Suppressor macrophage (primary cell): Measurements from ENCODE around the gene FFAR3.
"Not testable (repeated sequence)": the region's sequence is repeated elsewhere in the genome, so short reads cannot be mapped to it uniquely, and the experiment has no call there.

Experiments used
- DNase-seq, 4 experiments: peaks; one replicate each; pipeline ENCODE4 v3.0.0-alpha.2; 2020 to 2022

The FFAR3 gene

DNA sequence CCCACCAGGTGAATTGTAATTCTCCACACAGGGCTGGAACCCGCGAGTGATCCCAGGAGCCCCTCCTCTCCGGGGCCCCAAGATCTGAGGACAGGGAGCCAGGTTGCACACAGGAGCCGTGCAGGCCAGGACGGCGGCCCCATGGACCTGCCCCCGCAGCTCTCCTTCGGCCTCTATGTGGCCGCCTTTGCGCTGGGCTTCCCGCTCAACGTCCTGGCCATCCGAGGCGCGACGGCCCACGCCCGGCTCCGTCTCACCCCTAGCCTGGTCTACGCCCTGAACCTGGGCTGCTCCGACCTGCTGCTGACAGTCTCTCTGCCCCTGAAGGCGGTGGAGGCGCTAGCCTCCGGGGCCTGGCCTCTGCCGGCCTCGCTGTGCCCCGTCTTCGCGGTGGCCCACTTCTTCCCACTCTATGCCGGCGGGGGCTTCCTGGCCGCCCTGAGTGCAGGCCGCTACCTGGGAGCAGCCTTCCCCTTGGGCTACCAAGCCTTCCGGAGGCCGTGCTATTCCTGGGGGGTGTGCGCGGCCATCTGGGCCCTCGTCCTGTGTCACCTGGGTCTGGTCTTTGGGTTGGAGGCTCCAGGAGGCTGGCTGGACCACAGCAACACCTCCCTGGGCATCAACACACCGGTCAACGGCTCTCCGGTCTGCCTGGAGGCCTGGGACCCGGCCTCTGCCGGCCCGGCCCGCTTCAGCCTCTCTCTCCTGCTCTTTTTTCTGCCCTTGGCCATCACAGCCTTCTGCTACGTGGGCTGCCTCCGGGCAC lies 6.7 kb upstream of the FFAR3 start:
- DNase-seq = no peak

DNA sequence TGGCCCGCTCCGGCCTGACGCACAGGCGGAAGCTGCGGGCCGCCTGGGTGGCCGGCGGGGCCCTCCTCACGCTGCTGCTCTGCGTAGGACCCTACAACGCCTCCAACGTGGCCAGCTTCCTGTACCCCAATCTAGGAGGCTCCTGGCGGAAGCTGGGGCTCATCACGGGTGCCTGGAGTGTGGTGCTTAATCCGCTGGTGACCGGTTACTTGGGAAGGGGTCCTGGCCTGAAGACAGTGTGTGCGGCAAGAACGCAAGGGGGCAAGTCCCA lies 6.1 kb upstream of the FFAR3 start:
- no peak for DNase-seq

DNA sequence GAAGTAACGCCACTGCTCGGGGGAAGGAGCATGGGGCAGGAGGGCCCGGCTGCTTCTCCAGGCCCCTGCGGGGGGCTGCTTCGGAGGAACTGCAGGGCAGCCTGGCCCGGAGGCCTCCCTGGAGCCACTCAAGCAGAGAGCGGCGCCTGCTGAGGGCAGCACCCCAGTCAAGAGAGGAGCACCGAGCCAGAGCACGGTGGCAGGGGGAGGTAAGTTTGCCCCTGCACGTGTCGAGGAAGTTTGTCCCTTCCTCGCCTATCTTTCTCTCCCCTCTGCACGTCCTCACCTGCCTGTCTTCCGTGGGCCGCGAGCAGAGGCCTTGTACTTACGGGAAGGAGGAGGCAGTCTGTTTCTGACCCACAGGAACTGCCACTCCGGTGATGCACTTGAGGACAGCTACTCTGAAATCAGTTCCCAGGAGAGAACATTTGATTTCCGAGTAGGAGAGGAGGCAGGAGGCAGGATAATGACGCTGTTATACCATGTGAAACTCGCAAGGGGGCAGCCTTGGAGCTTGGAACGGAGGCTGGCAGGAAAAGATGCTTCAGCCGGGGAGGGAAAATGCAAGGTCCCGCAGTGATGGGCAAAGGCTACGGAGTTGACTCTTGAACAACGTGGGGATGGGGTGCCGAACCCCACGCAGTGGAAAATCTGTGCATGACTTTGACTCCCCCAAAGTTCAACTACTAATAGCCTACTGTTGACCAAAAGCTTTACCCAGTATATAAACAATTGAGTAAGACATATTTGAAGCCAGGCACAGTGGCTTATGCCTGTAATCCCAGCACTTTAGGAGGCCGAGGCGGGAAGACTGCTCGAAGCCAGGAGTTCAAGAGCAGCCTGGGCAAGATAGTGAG lies 5.6 kb upstream of the FFAR3 start:
- DNase-seq = peak; percentile 83 to 93 (median 90)

DNA sequence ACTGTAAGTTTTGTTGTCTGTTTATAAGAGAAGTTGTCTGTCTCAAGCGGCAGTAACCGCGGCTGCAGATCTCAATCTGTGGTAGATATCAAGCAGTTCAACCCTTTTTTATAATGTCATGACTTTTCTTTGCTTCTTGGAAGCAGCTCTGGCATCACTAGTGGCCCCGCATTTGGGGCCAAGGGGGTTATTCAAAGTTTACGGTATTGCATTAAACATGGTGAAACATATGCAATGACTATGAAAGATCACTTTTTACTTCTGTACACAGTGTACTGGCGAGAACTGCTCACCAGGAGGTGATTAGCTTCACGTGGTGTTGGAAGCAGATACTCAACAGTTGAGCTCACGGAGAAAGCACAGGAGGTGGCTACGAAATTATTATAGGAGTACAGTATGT lies 4.6 kb upstream of the FFAR3 start:
- peak in 2 of 4 experiments; percentile 17 for DNase-seq

DNA sequence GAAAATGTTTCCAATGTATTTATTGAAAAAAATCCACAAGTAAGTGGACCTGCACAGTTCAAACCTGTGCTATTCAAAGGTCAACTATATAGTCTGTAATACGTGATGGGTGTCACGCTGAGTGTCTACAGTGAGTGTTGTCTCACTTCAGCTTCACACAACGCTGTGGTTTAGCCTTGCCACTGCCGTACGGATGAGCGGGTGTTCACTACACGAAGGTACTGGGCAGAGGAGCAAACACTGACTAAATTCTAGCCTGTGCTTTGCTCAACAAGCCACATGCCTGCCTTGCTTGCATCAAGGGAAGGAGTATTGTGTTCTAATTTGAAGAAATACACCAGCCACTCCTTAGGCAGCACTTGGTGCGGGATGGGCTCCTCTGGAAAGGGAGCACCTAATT lies 3.4 kb upstream of the FFAR3 start:
- DNase-seq = no peak

DNA sequence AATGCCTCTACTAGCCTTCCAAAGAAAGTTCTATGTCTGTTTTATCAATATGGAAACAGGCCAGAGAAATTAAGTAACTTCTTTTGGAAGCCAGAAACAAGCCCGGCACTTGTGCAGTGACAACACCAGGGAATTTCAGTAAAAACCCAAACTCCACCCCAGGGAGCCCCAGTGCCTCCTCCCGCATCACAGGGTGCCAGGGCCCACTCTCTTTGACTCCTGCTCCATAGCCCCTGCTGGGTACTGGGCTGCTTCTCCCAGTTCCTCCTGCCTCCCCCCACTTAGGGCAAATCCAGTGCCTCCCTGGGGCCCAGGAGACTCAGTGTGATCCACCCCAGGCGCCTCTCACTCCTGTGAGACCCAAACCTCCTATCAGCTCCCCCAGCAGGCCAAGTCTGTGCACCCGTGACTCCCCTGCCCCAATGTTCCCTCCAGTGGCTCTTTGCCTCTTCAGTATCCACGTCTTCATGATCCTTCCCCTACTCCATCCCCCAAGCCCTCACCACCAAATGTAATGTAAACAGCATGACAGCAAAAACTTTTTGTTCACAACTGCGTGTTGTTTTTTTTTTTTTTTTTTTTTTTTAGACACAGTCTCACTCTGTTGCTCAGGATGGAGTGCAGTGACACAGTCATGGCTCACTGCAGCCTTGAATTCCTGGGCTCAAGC lies 2.3 kb upstream of the FFAR3 start:
- DNase-seq = no peak

DNA sequence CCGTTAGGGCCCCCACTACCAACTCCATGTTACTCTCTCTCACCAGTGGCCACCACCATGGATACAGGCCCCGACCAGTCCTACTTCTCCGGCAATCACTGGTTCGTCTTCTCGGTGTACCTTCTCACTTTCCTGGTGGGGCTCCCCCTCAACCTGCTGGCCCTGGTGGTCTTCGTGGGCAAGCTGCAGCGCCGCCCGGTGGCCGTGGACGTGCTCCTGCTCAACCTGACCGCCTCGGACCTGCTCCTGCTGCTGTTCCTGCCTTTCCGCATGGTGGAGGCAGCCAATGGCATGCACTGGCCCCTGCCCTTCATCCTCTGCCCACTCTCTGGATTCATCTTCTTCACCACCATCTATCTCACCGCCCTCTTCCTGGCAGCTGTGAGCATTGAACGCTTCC lies 574 bp downstream of the FFAR3 start:
- not testable (repeated sequence) for DNase-seq

DNA sequence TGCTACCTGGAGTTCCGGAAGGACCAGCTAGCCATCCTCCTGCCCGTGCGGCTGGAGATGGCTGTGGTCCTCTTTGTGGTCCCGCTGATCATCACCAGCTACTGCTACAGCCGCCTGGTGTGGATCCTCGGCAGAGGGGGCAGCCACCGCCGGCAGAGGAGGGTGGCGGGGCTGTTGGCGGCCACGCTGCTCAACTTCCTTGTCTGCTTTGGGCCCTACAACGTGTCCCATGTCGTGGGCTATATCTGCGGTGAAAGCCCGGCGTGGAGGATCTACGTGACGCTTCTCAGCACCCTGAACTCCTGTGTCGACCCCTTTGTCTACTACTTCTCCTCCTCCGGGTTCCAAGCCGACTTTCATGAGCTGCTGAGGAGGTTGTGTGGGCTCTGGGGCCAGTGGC lies 1.1 kb downstream of the FFAR3 start:
- DNase-seq = not testable (repeated sequence)

DNA sequence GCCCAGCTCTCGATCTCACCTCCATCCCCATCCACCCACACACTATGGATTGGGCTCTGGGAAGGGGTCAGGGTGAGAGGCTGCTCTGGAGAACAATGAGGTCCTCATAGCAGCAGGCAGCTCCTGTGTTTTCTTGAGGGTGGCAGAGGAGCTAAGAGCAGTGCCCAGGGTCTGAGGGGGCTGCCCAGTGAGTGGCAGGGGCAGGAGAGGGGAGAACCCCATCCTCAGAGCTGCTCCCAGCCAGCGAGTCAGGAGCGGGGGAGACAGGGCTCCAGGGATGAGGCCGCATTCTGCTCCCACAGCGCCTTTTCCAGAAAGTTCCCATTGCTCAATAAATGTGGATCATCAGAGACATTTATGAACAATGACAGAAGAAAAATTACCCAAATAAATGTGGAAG lies 1.8 kb downstream of the FFAR3 start:
- not testable (repeated sequence) for DNase-seq

DNA sequence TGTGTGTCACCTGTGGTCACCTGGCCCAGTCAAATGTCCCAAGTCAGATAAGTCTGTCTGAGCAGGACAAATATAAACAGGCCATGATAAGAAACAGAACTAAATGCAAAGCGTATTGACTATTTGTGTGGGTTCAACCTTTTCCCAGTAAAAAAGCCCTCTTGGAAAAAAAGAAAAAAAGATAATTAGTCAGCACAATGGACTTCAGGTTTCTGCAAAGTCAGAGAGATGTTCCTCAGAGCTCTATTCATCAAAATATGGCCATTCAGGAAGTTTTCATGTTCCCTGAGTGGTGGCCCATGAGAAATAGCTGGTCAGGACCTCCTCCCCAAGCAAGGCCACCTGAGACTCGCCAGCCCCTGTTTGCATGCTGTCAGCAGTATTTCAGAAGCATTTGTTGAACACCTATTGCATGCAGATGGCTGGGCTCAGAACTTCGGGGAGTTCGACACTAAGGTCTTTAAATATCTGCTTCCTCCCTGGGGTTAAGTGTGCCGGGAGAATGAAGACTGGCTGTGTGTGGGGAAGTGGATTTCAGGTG lies 2.7 kb downstream of the FFAR3 start:
- no peak for DNase-seq

DNA sequence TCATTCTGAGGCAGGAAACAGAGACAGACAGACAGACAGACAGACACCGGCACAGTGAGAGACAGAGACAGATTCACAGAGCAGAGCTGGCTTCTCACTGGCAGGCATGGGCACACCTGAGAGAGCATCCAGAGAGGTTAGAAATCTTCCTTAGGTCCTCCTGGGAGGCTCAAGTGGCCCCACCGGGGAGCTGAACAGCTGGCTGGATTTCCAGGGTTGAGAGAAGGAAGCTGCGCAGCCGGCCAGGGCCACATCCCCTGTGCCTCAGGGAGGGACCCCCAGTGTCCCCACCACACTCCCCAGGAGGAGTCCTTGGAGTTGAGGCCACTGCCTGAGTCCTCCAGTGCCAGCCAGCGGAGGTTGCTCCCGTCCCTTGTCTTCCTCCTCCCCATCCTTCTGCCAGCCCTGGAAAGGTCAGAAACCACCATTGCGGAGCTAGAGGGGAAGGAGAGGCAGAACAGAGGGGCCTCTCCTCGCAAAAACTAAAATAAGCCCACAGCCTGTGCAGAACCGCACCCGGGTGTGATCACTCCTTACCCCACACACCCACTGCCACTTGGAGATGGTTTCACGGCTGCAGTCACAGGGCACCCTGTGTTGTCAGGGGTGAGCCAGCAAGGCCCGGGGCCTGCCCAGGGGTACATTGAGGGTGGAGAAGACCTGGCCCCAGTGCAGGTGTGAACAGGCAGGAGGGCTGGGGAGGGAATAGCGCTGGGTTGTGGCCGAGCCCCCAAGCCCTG lies 4.2 kb downstream of the FFAR3 start:
- no peak for DNase-seq

DNA sequence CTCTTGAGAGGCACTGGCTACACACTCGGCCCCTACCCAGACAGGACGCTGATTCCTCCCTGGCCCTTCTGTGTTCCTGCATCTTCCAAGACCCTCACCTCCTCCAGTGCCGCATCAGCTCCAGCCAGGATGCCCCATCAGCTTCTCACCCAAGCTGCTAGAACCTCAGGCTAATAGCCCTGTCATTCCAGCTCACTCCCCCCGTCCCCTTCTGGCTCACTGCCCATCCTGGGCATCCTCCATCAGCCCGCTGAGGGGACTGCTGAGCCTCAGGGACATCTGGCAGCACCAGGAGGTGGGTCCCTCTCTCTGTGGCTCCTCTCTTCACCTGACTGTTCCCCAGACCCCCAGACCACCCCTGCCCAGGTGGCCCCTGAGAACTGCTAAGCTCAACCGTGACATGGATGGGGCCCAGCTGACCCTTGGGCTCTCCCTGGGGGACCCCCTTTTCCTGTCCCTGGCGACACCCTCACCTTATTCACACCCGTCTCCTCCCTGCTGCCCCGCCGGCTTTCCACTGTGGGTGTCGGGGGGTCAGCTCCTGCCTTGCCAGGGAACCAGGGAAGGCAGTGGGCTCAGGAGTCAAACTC lies 4.8 kb downstream of the FFAR3 start:
- DNase-seq = no peak

DNA sequence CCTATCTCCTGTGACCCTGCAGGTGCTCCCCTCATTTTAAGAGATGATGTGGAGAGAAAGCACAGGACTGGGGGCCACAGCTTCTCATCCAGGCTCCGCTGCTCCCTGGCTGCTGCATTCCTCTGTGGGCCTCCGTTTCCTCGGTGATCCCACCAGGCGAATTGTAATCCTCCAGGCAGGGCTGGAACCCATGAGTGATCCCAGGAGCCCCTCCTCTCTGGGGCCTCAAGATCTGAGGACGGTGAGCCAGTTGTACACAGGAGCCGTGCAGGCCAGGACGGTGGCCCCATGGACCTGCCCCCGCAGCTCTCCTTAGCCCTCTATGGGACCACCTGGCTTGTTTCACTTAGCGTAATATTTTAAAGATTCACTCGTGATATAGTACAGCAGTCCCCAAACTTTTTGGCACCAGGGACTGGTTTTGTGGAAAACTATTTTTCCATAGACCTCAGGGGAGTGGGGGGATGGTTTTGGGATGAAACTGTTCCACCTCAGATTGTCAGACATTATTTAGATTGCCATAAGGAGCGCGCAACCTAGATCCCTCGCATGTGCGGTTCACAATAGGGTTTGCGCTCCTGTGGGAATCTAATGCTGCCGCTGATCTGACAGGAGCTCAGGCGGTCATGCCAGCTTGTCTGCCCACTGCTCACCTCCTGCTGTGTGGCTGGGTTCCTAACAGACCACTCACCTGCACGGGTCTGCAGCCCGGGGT lies 5.6 kb downstream of the FFAR3 start:
- DNase-seq = no peak

DNA sequence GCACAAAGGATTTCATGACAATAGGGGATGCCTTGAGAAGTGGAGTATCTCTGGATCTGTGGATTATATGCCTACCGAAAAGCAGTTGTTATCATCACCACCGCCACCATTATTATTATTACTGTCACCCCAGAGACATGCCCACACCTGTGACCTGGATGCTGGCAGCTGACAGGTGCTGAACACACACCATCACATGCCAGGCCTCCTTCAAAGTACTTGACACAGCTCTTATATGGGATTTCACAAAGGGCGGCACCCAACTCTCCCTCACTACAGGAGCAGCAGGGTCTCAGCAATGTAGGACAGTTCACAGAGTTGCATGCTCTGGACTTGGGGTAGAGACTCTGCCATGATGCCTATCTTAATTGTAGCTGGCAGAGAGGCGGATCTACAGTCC lies 7.0 kb downstream of the FFAR3 start:
- no peak for DNase-seq

DNA sequence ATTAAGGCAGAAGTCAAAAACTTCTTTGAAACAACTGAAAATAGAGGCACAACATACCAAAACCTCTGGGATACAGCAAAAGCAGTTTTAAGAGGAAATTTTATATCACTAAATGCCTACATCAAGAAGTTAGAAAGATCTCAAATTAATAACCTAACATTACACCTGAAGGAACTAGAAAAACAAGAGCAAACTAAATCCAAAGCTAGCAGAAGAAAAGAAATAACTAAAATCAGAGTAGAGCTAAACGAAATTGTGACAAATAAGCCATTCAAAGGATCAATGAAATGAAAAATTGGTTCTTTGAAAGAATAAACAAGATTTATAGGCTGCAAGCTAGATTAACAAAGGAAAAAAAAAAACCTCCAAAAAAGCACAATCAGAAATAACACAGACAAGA lies 10.1 kb downstream of the FFAR3 start:
- DNase-seq = no peak

DNA sequence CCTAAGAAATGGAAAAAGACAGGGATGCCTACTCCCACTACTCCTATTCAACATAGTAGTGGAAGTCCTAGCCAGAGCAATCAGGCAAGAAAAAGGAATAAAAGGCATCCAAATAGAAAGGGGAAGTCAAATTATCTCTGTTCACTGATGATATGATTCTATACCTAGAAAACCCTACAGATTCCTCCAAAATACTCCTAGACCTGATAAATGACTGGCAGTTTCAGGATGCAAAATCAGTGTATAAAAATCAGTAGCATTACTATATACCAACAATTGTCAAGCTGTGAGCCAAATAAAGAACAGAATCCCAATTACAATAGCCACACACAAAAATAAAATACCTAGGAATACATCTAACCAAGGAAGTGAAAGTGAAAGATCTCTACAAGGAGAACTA lies 11.3 kb downstream of the FFAR3 start:
- DNase-seq = no peak

DNA sequence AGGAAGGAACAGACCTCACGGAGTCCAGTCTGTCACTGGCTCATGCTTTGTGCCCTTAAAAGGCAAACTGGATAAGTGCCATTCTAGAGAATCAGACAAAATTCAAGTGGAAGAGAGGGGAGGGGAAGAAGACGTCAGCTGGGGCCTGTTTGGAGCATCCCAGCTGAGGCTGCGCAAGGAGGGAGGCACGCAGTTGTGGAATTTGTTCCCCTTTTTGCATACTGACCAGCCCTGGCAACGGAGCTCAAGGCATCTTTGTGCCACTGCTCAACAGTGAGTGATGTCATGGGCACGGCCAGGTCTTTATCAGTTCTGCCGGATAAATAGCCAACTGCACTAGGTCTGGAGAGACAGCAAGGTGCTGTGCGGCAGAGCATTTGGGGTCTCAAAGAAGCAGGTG lies 12.5 kb downstream of the FFAR3 start, which contains the start of gene GPR42:
Gene GPR42, plus strand, starts transcription at position 347 of the 400 bp plus-strand sequence. CDS start 292 bp downstream, outside the sequence.
- DNase-seq = no peak

DNA sequence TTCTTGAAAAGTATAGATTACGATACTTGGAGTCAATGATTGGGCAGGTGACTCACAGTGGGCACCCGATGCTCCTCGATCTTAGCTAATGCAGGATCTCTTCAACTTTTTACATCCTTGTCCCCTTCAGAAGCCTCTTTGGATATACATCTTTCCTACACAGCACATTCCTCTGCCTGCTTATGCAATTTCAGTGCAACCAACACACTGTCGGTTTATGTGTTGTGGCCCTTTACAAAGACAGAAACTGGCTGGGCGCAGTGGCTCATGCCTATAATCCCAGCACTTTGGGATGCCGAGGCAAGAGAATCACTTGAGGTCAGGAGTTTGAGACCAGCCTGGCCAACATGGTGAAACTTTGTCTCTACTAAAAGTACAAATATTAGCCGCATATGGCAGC lies 15.2 kb downstream of the FFAR3 start:
- DNase-seq = no peak

DNA sequence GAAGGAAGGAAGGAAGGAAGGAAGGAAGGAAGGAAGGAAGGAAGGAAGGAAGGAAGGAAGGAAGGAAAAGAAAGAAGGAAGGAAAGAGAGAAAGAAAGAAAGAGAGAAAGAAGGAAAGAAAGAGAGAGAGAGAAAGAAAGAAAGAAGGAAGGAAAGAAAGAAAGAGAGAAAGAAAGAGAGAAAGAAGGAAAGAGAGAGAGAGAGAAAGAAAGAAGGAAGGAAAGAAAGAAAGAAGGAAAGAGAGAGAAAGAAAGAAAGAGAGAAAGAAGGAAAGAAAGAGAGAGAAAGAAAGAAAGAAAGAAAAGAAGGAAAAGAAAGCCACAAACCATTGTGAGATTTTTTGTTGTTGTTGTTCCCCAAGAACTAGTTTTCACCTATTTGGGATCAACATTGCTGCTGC lies 15.8 kb downstream of the FFAR3 start:
- not testable (repeated sequence) for DNase-seq

DNA sequence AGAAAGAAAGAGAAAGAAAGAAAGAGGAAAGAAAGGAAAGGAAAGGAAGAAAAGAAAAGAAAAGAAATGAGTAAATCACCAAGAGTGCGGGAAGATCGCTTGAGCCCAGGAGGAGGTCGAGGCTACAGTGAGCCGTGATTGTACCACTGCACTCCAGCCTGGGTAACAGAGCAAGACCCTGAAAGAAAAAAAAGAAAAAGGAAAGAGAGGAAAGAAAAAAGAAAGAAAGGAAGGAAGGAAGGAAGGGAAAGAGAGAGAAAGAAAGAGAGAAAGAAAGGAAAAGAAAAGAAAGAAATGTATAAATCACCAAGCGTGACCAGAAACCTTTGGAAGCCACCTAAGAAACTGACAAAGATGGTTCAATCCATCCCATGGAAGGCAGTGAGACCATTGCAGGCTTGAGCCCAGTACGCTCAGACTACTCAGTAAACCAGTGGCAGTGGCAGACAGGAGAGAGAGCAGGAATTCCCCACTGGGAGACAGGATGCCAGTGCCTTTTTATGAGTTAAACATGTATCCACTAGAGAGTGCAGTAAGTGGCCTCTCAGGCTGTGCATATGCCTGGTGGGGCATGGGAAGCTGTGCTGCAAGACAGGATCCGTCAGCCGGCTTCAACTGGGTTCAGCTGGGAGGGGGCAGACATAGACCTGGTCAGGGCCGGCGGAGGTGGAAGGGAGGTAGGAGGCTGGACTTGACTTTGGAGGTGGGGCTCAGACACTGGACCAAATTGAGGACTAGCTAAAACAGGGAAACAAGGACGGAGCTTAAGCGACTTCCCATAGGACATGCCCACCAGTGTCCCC lies 17.4 kb downstream of the FFAR3 start:
- no peak for DNase-seq

DNA sequence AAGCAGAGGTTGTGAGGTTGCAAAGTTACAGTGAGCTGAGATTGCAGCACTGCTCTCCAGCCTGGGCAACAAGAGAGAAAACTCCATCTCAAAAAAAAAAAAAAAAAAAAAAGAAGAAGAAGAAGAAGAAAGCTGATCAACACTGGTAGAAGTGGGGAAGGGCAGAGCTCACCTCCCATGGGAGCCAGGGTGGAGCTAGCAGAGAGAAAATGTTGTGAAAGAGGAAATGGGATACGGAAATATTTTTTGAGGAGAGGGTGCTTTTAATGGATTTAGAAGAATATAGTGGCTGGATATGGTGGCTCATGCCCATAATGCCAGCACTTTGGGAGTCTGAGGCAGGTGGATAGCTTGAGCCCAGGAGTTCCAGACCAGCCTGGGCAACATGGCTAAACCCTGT lies 19.4 kb downstream of the FFAR3 start:
- DNase-seq = no peak
